ENCODE data around the gene UNC5B. TPM values are rescaled to one million over a fixed set of nuclear protein-coding genes. Genes with fewer than 3 reads are reported as not detected.

Gene UNC5B
- total and polyA plus RNA-seq, 2 experiments from 2014 or later: 2.7 to 6.5 TPM

GRCh38 chr10:71324743-71325142 lies 112.4 kb downstream of the UNC5B start:
- Histone ChIP-seq H3K36me3 (ENCODE audit: low read depth) (no peaks in the 10 kb centered on the region), H4K20me1 (ENCODE audit: insufficient read depth) (no peaks in the 10 kb centered on the region), H3K27me3 (replicated peaks; ENCODE audit: insufficient read depth) (no peaks in the 10 kb centered on the region), H2AFZ (no peak overlapping the region), H3K27ac (no peak overlapping the region), H3F3A (ENCODE audit: insufficient read depth) (no peaks in the 10 kb centered on the region), H3K9ac (no peak overlapping the region), H3K4me2 (ENCODE audit: unreplicated experiment) (no peak overlapping the region), H3K4me1 (ENCODE audit: insufficient read depth) (no peaks in the 10 kb centered on the region; the same call in 1 of the 2 replicates), H3K9me3 (ENCODE audit: low read depth) (no peaks in the 10 kb centered on the region), H3K9me2 (ENCODE audit: insufficient read depth) (no peaks in the 10 kb centered on the region), H3K79me2 (ENCODE audit: insufficient read depth) (no peaks in the 10 kb centered on the region), H3K4me3 (no peak overlapping the region)
- in situ Hi-C loops (cut with MboI): loop anchor here (10.0 kb wide), 1 partner anchor 490 kb away; no protein-coding TSS in a partner anchor
- no peak for DNase-seq
- WGBS, 2 experiments (ENCODE audit: low coverage in 1 of 2, low lambda C conversion rate in 2 of 2, missing lambda C conversion rate in 2 of 2): 83 to 85% methylated on average over 9 of the region's 9 CpGs
- TF ChIP-seq EZH2phosphoT487 (IDR thresholded peaks at IDR 0.05; ENCODE audit: insufficient read depth, low read depth) (no peak), EZH2 (IDR thresholded peaks at IDR 0.05; ENCODE audit: insufficient read depth, poor library complexity, severe bottlenecking) (no peak)

- Histone ChIP-seq H3K36me3 (ENCODE audit: low read depth) (no peaks in the 10 kb centered on the region), H3K4me1 (ENCODE audit: insufficient read depth) (no peaks in the 10 kb centered on the region), H2AFZ (no peak overlapping the region), H3K27ac (no peak overlapping the region), H3K9me2 (ENCODE audit: insufficient read depth) (no peaks in the 10 kb centered on the region), H3K79me2 (ENCODE audit: insufficient read depth) (no peaks in the 10 kb centered on the region), H4K20me1 (ENCODE audit: insufficient read depth) (no peaks in the 10 kb centered on the region), H3K4me2 (ENCODE audit: unreplicated experiment) (no peak overlapping the region), H3K9me3 (ENCODE audit: low read depth) (no peaks in the 10 kb centered on the region), H3K4me3 (no peak overlapping the region), H3K27me3 (replicated peaks; ENCODE audit: insufficient read depth) (no peaks in the 10 kb centered on the region), H3K9ac (no peak overlapping the region), H3F3A (ENCODE audit: insufficient read depth) (no peaks in the 10 kb centered on the region)
- no peak for DNase-seq
- 80 to 88% methylated on average over 6 of the region's 6 CpGs for WGBS, 2 experiments (ENCODE audit: low coverage in 1 of 2, low lambda C conversion rate in 2 of 2, missing lambda C conversion rate in 2 of 2)
- TF ChIP-seq EZH2 (IDR thresholded peaks at IDR 0.05; ENCODE audit: insufficient read depth, poor library complexity, severe bottlenecking) (no peak), EZH2phosphoT487 (IDR thresholded peaks at IDR 0.05; ENCODE audit: insufficient read depth, low read depth) (no peak)
- in situ Hi-C loops (cut with MboI): loop anchor here (10.0 kb wide), 1 partner anchor 490 kb away; no protein-coding TSS in a partner anchor
These were observed 112.9 kb downstream of the UNC5B start for GRCh38 chr10:71325267-71325666.

- no peak overlapping the region for H3K27ac ChIP-seq
- no peak overlapping the region for H3K9ac ChIP-seq
- H3K4me2 ChIP-seq (ENCODE audit: unreplicated experiment): no peak overlapping the region
- no peaks in the 10 kb centered on the region for H3K79me2 ChIP-seq (ENCODE audit: insufficient read depth)
- in situ Hi-C loops (cut with MboI): loop anchor here (10.0 kb wide), 1 partner anchor 488 kb away; no protein-coding TSS in a partner anchor
- no peak for DNase-seq
- no peaks in the 10 kb centered on the region for H3K9me2 ChIP-seq (ENCODE audit: insufficient read depth)
- H3F3A ChIP-seq (ENCODE audit: insufficient read depth): no peaks in the 10 kb centered on the region
- H3K9me3 ChIP-seq (ENCODE audit: low read depth): no peaks in the 10 kb centered on the region
- H3K27me3 ChIP-seq (replicated peaks; ENCODE audit: insufficient read depth): no peaks in the 10 kb centered on the region
- H3K36me3 ChIP-seq (ENCODE audit: low read depth): no peaks in the 10 kb centered on the region
- no peak overlapping the region for H3K4me3 ChIP-seq
- no peaks in the 10 kb centered on the region for H4K20me1 ChIP-seq (ENCODE audit: insufficient read depth)
- TF ChIP-seq EZH2phosphoT487 (IDR thresholded peaks at IDR 0.05; ENCODE audit: insufficient read depth, low read depth) (no peak), EZH2 (IDR thresholded peaks at IDR 0.05; ENCODE audit: insufficient read depth, poor library complexity, severe bottlenecking) (no peak)
- 92% methylated on average over 15 to 16 of the region's 16 CpGs for WGBS, 2 experiments (ENCODE audit: low coverage in 1 of 2, low lambda C conversion rate in 2 of 2, missing lambda C conversion rate in 2 of 2)
- no peaks in the 10 kb centered on the region for H3K4me1 ChIP-seq (ENCODE audit: insufficient read depth)
- no peak overlapping the region for H2AFZ ChIP-seq
These were observed 114.1 kb downstream of the UNC5B start for GRCh38 chr10:71326464-71326881.

- Histone ChIP-seq H3K27me3 (replicated peaks; ENCODE audit: insufficient read depth) (no peaks in the 10 kb centered on the region), H3K27ac (no peak overlapping the region), H3K9me3 (ENCODE audit: low read depth) (no peaks in the 10 kb centered on the region), H3K4me2 (ENCODE audit: unreplicated experiment) (no peak overlapping the region), H3K9ac (no peak overlapping the region), H4K20me1 (ENCODE audit: insufficient read depth) (no peaks in the 10 kb centered on the region), H3K36me3 (ENCODE audit: low read depth) (no peaks in the 10 kb centered on the region), H3K79me2 (ENCODE audit: insufficient read depth) (no peaks in the 10 kb centered on the region), H3K9me2 (ENCODE audit: insufficient read depth) (no peaks in the 10 kb centered on the region), H3F3A (ENCODE audit: insufficient read depth) (no peaks in the 10 kb centered on the region), H3K4me1 (ENCODE audit: insufficient read depth) (no peaks in the 10 kb centered on the region), H2AFZ (no peak overlapping the region), H3K4me3 (no peak overlapping the region)
- WGBS, 2 experiments (ENCODE audit: low coverage in 1 of 2, low lambda C conversion rate in 2 of 2, missing lambda C conversion rate in 2 of 2): 81 to 83% methylated on average over 4 of the region's 4 CpGs
- DNase-seq: no peak
- in situ Hi-C loops (cut with MboI): no loop called here
- TF ChIP-seq EZH2phosphoT487 (IDR thresholded peaks at IDR 0.05; ENCODE audit: insufficient read depth, low read depth): no peak
- no peak for TF ChIP-seq EZH2 (IDR thresholded peaks at IDR 0.05; ENCODE audit: insufficient read depth, poor library complexity, severe bottlenecking)
These were observed 118.5 kb downstream of the UNC5B start for GRCh38 chr10:71330789-71331404.
